GM19043 (cell line): ENCODE data around the gene AMZ2.

ENCODE experiments used
- ATAC-seq: cut with Tn5 transposase; IDR thresholded peaks from one replicate; pipeline ENCODE4 v1.9.1; 2021; ENCODE audit warnings: low read depth; ENCODE audit not compliant: unreplicated experiment

AMZ2 gene

DNA sequence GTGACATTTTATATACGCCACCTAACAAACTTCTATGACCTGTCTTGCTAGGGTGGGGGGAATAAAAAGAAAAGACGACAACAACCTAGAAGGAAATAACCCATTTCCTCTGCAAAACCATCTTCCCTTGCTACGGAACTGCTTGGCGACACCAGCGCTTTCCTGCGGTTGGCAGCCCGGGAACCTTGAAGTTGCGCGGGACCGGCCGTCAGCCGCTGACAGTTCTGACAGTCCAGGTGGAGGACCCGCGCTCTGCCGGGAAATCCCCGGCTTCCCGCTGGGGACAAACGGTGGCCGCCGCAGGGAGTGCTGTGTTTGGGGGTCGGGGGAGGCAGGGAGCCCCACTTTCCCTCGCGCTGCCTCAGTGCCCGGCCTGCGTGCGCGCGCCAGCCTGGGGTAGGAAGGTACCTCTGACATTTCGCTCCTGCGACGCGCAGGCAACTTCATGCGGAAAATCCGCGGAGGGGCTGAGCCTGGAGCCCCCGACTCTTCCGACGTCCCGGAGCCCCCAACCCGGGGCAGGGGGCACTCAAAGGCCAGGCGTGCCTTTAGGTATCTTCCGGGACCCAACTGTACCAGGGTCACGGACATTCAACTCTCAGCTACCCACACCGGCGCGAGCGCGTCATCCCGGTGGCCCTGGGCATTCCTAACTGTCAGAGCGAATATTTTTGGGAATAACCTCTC lies 42.6 kb downstream of the AMZ2 start:
- no peak for ATAC-seq

DNA sequence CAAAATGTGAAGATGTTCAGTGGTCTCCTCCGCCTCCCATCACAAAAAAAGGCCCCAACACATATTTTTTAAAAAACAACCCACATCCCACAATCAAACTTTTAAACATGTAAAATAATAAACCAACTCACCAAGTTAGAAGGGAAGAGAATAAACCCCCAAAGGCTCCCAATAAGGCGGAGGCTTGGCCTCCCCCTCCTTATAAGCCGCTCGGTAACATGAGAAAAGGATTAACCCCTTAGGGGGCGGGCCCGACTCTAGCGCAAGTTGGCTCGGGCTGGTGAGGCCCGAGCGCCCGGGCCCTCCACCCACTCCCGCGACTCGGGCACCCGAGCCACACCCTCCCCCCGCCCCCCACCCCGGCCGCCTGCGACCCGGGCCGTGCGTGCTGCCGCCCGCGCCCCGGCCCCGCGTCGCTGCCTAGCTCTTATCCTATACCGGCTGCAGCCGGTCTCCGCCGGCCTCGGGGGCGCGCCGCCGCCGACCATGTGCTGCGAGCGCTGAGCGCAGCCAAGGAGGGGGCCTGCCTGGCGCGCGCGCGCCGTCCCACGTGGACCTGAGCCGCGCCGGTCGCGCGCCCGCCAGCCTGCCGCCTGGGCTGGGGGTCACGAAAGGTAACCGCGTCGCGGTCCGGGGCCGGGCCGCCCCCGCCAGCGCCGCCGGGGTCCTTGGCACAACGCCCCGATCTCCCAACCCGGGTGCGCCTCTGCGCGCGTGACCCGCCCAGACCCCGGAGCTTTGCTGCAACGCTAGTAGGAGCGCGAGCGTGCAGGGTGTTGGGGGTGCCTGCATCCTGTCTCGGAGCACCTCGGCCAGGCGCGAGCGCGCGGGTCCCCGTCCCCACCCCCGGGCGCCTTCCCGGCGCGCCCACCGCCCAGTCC lies 43.4 kb downstream of the AMZ2 start, which contains the start of the genes ARSG and SLC16A6:
Gene ARSG (plus strand): TSS at position 541 of the 881 bp plus-strand sequence. CDS start 15,999 bp downstream, outside the sequence.
Gene SLC16A6 (minus strand): TSS at position 173 of the 881 bp plus-strand sequence. CDS start 12,807 bp downstream, outside the sequence.
- peak; percentile 47 for ATAC-seq

DNA sequence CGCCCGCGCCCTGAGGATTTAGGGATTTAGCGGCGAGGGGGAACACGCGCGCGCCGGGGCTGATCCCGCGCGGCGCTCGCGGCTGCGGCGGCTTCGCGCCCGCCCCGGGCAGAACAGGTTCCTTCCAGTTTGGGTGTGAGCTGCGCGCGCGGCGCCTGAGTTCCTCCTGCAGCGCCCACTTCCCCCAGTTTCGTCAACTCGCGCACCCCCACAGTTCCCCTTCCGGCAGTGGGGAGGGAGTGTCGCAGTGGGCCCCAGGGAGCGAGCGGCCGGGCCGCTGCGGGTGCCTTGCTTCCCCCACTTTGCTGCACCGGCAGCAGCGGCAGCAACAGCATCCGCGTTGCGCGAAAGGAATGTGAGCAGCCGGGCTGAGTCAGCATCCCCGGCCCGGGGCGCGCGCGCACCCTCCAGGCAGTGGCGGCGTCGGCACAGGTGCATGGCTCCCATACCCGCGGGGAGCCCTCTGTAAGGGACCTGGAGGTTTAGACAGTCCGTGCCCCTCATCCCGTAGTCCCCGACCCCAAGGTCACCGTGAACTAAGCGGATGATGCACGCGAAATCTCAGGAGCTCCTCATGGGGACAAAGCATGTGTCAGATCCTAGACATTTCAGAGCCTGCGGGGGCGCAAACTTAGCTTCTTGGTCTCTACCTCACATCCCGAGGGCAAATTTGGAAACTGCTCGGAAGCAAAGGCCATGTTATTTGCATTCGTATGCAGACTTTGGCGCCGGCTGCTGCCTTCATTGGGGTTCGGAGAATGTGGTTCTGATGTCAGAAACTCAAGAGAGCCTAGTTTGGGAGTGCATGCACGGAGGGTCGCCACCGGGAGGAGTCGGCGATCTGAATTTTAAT lies 44.2 kb downstream of the AMZ2 start:
- peak; percentile 48 for ATAC-seq

DNA sequence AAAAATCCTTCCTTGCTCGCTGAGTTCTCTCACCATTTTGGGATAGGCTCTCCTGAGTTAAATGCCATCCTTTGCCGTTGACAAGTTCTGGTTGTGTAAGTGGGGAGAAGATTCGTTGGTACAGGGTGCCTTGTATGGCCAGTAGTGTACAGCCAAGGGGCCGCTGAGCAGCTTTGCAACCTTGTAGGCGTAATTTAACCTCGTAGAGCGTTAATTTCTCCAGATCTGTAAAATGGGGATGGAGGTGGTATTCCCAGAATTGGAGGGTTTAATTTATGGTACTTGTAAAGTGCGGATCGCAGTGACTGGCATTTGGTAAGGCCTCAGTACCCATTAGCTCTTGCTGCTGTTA lies 44.8 kb downstream of the AMZ2 start:
- no peak for ATAC-seq

GRCh38 chr17:68293490-68294195 lies 45.8 kb downstream of the AMZ2 start:
- no peak for ATAC-seq

- ATAC-seq, result no peak
These were observed 46.3 kb downstream of the AMZ2 start for GRCh38 chr17:68294196-68294555.

GRCh38 chr17:68294617-68295016 lies 46.8 kb downstream of the AMZ2 start:
- no peak for ATAC-seq

DNA sequence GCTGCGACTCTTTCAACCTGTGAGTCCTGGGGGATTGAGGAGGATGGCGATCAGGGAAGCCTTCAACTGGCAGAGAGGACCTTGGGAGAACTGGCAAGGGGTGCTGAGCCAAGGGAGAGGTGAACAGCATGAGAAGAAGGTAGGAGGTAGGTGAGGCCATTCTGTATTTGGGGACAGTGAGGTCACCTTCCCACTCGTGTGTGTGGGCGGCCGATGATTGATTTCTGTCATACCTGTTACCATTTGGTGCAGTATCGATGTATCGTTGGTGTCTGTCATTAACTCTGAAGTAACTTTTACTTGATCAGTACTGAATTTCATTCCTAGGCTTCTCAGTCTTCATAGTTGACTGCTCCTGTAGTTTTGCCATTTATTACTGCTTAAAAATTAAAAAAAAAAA lies 47.2 kb downstream of the AMZ2 start:
- no peak for ATAC-seq

DNA sequence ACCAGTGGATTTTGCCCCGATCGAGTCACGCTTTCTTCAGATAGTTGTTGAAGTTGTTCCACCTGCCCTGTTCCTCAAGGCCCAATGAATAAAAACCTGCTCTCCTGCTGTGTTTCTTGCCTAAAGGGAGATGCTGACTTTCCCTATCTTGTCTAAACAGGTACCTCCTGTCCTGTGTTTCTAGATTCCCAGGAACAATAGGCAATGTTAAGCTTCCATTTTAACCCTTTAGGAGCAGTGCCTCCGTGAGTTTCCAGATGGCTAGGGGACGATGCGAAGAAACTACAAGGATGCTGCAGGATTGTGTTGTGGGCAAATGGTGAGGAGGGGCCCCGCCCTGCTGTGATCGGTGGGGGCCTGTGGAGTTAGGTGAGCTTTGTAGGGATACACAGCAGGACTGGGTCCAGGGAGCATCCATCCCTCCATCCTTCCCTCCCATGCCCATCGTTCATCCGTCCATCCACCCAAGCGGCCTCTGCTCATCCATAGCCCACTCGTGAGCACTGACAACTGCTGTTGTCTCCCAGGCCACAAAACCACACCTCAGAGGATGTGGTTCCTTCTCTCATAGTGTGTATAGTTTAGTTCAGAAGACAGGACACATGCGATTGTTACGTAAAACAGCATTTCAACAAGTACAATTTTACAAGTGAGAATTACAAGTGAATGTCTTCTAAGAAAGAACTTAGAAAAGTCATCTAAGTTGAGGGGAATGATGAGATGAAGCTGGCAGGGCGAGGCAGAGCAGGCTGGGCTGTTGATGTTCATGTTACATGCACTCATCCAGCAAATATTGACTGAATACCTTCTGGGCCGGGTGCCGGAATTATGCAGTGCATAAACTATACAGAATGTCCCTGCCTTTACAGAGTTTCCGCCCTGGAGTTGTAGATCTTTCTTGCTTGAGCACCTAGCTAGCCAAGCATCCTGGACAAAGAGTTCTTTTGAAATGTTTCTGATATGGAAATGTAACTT lies 48.7 kb downstream of the AMZ2 start:
- ATAC-seq, result no peak

DNA sequence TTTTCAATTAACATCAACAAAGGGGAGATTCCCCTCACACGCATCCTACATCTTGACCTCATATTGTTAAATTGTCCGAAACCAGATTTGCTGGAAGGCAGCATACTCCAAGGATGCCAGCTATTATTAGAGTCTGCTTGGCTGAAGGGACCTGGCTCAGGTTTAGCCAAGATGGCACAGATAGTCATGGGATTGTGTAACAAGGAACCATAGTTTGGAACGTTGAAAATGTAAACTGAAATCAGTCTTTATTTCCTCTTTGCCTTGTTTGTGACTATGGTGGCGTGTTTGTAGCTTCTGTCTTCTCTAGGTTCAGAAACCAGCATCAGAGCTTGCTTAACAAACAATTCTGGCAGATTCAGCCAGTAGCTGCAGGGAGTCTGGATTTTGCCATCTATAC lies 49.4 kb downstream of the AMZ2 start:
- ATAC-seq, result no peak

DNA sequence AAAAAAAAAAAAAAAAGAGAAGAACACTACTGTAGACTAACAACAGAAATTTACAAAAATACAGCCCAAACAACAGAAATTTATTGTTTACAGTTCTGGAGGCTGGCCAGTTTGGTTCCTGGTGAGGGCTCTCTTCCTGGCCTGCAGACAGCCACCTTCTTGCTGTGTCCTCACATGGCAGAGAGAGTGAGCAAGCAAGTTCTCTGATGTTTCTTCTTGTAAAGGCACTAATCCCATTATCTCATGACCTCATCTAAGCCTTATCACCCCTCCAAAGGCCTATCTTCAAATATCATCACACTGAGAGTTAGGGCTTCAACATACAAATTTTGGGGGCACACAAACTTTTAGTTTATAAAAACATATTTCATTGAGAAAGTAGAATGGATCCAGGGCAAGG lies 50.8 kb downstream of the AMZ2 start:
- no peak for ATAC-seq

DNA sequence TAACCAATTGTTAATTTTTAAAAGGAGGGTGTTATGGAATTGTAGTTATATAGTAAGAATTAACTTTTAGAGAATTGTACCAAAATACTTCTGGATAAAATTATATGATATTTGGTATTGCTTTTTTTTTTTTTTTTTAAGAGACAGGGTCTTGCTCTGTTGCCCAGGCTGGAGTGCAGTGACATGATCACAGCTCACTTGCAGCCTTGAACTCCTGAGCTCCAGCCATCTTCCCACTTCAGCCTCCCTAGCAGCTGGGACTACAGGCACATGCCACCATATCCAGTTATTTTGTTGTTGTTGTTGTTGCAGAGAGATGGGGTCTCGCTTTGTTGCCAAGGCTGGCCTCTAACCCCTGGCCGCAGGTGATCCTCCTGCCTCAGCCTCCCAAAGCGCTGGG lies 52.0 kb downstream of the AMZ2 start:
- no peak for ATAC-seq

DNA sequence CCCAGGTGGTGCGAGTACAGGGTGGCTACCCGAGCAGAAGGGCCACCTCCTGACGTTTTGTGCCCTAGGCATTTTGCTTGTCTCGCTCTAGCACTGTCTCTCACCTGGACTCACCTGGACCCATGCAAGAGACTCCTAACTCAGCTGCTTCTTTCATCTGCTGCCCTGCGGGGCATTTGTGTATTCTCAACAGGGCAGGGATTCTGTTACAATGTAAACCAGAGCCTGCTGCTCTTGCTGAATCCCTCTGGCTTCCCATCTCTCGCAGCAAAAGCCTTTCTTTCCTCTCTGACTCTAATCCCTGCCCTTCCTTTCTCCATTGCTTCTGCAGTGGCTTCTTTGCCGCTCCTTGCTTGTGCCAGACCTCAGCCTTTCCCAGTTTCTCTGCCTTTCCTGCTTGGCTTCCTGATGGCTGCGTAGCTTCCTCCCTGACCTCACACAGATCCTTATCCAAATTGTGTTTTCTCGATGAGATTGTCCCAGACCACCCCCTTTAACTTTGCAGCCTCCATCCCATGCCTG lies 53.7 kb downstream of the AMZ2 start:
- ATAC-seq, result no peak

DNA sequence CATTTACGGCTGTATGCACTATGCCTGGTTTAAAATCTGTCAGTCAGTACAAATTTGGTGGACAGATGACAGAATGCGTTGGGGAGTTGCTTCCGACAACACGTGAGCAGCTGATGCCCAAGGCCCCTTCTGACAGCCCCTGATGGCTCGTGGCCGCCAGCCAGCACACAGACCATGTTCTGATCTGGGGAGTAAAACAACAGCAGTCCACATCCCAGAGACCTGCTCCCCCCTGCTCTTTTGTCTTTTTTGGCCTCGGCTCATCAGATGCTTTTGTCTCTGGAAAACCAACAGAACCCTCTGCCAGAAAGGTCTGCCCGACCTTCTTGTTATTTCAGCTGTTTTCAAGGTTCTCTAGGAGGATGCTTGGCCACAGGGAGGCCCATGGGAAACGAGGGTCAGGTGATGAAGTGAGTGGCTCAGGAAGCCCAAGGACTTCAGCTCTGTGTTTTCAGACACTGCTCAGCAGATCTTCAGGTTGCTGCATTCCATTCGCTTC lies 54.3 kb downstream of the AMZ2 start:
- no peak for ATAC-seq

GRCh38 chr17:68302666-68303065 lies 54.8 kb downstream of the AMZ2 start:
- ATAC-seq, result no peak

DNA sequence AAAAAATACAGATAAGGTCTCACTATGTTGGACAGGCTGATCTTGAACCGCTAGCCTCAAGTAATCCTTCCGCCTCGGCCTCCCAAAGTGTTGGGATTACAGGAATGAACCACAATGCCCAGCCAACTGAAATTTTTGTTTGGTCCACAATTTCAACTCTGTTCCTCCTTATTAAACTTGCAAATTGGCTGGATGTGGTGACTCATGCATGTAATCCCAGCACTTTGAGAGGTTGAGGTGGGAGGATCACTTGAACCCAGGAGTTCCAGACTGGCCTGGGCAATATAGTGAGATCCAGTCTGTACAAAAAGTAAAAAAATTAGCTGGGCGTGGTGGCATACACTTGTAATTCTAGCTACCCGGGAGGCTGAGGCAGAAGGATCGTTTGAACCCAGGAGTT lies 56.9 kb downstream of the AMZ2 start:
- ATAC-seq, result no peak

- no peak for ATAC-seq
These were observed 57.3 kb downstream of the AMZ2 start for GRCh38 chr17:68305142-68305541.
